ENCODE measurements around the gene DTWD1.
"Not testable (repeated sequence)": the region's sequence is repeated elsewhere in the genome, so short reads cannot be mapped to it uniquely, and the experiment has no call there.

The DTWD1 gene

DNA sequence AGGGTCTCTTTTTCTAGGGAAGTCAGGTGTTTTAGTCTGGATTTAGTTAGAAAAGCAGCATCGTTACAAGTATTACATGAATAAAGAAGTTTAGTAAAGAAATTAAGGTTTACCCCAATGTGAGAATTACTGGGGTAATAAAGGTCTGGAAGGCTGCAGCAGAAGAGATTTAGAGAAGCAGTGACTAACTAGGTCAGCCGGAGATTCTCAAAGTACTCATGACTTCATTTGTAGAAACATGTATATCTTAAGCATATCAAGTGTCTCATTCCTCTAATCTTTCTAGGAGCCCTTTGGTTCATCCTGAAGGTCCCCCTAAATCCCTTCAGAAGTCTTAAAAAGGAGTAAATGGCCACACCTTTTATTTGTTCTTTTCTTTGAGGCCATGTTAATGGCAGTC, 26.0 kb downstream of the DTWD1 start:
- DNase-seq = no peak

DNA sequence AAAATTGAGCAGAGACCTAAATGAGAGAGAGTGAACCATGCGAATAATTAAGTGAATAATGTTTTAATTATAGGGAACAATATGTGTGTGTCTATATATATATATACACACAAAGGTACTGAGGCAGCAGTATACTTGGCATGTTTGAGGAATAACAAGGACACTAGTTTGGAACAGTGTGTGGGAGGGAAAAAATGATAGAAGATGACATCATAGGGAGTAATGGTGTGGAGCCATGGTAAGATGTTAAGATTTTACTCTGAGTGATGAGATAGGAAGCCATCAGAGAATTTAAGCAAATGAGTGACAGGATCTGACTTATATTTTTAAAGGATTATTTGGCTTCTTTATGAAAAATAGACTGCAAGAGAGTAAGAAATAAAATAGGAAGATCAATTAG, 29.1 kb downstream of the DTWD1 start:
- no peak for DNase-seq

DNA sequence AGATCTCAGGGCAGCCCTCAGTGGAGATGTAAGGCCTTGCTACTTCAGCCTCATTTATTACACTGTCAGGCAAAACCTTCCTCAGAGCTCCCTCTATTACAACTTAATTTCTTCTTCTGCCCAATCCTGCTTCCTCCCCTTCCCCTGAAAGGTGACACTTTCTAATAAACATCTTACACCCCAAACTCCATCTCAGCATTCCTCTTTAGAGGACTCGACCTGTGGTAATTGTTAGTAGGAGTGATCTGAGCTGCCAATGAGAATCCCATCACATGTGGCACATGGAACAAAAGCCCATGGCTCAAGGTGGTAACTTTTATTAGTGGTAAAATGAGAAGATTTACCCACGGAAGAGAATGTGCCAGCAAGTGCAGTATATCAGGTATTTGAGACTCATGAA, 29.8 kb downstream of the DTWD1 start:
- no peak for DNase-seq

DNA sequence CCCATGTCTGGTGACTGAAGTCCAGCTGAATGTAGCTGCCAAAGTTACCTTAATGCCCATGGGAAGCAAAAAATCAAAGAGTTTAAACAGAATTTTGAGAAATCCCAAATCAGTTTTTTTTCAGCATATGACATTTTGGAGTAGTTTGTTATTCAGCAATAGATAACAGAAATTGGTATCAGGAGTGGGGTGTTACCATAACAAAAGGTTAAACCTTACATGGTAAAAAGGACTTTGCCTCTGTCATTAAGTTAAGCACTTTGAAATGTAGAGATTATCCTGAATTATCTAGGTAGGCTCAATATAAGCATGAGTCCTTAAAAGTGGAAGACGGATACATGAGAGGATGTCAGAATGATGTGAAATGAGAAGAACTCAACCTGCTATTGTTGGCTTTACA, 32.1 kb downstream of the DTWD1 start:
- no peak for DNase-seq

DNA sequence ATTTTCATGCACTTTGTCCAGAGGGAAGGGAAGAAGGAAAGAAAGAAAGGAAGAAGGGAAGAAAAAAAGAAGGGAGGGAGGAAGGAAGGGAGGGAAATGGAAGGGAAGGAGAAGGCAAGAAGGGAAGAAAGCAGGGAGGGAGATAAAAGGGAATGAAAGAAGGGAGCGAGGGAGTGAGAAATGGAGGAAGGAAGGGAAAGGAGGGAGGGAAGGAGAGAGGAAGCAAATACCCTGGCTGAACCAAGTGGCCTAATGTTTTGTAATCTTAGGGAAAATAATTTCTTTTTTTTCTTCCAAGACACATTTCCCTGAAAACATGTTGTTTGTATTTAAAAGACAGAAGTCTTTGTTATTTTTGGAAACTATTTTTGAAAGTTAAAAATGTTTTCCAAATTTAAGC, 35.9 kb downstream of the DTWD1 start:
- no peak for DNase-seq

DNA sequence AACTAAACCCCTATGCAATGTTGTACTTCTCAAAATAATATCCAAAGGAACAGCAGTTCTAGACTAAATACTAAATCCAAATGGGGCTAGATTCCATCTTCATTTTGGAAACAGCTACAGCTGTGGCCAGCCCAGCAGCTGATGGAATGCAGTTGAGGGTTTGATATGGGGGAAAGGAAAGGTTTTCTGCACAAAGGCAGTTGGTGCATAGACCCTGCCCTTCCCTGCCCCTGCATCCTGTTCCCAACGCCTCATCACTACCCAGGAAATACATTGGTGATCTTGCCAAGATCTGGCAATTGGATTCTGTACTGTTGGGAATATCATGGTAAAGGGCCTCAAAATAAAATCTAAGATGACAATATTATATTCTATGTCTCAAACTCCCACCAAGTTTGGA, 43.9 kb downstream of the DTWD1 start:
- no peak for DNase-seq

DNA sequence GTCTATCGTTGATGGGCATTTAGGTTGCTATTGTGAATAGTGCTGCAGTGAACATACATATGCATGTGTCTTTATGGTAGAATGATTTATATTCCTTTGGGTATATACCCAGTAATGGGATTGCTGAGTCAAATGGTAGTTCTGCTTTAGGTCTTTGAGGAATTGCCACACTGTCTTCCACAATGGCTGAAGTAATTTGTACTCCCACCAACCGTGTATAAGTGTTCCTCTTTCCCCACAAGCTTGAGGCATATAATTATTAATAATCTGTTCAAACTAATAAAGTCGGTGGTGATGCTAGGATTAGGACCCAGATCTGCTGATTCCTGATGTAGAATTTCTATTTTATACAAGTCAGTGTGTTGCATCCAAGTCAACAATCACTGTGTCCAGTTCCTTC, 45.6 kb downstream of the DTWD1 start:
- DNase-seq = peak; percentile 27

DNA sequence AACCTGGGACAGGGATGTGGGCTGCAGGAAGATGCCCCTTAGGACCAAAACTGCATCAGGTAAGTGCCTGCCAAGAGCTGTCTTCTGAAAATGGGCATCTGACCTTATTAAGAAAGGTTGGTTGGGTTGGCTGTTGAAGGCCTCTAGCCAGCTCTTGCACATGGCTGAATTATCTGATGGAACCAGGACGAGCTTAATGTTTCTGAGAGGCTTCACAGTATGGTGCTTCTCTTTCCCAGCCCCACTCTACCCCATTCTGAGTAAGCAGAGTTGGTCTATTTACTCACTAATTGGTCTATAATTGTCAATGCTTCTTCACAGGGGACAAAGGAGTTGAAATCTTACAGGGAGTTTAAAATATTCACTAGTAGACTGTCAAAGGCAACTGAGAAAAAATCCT, 48.4 kb downstream of the DTWD1 start:
- DNase-seq = no peak

DNA sequence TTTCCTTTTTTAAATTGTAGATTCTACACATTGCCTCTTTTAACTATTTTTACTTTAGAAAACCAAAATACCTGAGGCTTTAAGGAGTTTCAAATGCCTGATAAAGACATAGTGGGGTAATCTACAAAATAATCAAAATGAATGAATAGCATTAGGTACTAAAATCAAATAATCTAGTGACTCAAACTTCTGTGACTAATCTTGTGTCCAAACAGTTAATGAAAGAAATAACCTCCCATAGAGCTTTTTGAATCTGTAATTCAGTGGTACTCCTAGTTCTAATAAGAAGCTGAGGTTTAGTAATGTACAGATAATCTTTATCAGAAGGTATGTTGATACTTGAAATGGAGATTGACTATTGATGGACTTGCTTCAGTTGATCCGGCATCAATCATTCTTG, 53.0 kb downstream of the DTWD1 start:
- DNase-seq = no peak

DNA sequence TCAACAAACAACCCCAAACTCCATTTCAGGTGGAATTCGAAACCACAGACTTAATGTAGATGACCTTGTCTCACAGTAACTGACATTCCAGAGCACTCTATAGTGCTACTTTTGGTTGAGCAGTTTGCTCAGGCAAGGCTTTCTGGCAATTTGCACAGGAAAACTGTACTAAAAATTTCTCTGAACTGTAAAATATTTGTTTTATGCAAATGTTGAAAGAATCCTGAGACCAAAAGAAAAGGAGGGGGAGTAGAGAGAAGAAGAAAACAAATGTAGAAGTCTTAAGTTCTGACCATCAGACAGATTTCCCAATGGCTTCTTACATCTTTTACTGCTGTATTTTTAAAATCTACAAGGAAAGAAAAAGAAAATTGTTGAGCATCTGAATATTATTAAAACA, 53.5 kb downstream of the DTWD1 start:
- DNase-seq = no peak

DNA sequence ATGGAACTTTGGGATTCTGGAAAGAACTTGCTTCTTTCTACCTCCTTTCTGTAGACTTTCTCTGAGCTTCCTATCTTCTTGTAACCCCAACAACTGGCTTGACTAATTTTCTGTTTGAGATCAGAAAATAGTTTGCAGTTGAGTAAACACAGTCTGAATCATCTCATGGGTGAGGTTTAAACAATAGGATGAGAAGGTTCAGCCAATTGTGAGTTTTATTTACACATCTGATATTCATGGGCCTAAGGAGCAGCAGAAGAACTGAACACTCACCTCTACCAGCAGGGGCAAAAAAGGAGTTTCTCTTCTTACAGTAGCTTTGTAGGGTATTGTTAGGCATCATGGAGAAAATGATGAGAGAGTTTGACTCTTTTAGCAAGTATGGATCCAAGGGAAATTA, 54.2 kb downstream of the DTWD1 start:
- DNase-seq = no peak

DNA sequence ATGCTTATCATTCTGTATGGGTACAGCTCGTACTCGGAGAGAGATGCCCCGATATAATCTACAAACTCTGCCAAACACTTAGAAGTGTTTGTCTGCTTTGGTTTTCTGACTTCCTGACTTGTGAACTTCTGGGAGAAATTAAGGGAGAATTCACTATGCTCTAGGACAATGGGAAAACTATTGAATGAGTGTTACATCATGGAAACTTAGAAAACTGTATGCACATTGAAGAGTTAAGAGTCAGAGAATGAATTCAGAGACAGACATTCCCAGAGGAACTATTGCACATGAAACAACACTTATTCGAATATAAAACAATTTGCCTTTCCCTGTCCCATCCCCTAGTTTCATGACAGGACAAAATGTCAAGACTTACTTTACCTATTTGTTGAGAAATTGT, 57.8 kb downstream of the DTWD1 start:
- no peak for DNase-seq

DNA sequence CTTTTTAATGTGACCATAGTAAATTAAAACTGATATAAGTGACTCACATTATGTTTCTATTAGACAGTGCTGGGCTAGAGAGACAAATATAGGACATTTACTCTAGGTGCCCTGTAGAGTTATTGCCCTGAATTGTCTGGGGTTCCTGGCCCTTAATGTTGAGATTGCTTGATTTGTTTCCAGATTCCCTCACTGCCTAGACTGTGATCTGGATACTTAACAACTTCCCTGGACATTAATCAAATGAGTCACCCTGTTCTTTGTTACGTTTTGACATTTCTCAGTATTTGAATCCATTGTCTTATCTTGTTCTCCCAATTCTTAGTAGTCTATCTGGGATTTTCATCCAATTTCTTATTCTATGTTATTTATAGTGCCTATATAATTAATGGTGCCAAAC, 65.8 kb downstream of the DTWD1 start:
- DNase-seq = no peak

DNA sequence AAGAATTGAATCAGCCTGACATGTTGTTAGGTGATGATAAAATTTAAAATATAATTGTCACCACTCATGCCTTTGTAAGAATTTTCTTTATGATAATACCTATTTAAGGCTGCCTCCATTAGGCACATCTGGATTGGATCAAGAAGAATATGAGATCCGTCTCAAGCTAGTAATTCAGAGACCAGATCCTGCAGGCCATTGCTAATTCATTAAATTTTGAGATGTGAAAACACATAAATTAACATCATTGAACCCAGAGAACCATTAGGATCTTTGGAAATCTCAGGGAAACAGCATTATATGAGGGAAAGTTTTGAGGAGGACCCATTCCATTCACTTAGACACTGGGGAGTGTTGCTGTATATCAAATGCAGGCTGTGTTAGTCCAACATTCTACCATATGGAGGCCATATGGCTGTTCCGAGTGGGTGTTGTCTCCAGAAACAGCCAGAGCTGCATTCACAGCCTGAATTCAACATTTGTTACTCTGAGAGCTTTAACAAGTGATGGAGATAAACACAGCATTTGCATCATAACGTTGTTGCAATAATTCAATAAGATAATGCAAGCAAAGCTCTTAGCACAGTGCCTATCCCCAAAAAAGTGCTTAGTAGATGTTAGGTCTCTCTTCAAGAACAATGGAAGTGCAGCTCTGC, 67.4 kb downstream of the DTWD1 start:
- DNase-seq = no peak

DNA sequence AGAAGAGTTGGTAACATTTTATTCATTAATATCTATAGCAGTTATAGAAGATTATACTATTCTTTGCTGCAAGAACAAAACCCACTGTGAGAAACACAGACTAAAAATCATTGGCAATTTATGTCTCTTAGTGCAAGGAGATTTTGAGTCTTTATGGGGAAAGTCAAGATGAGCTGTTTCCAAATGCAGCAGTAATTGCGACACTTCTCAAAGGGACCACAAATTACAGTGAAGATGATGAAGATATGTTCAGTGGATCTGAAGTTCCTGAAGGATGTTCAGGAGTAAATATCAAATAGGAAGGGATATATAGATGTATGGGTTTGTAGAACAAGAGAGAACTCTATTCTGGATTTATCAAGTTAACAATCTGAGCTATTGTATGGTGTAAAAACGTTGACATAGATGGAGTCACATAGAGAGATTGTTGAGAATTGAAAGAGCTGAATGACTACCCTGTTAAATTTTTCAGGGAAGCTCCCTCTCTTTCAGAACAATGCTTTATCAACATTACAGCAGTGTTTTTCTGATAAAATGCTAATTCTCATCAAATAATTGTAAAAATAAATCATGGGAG, 71.8 kb downstream of the DTWD1 start:
- DNase-seq = no peak

DNA sequence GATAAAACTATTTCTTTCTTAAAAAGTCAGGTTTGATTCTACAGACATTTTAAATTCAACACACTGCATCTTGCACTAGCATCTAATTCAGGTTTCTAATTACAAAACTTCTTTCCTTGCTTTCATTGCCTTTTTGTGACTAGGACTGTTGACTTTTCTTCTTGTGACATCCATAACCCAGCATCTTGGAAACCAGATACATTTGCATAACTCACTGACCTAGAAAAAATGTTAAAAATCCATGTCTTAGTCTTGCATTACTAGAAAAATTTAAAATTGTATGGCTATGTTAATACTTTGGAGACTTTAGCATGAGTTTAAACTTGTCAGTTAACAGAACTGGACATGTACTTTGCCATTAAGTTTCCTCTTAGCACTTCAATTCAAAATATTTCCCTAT, 72.7 kb downstream of the DTWD1 start:
- no peak for DNase-seq

DNA sequence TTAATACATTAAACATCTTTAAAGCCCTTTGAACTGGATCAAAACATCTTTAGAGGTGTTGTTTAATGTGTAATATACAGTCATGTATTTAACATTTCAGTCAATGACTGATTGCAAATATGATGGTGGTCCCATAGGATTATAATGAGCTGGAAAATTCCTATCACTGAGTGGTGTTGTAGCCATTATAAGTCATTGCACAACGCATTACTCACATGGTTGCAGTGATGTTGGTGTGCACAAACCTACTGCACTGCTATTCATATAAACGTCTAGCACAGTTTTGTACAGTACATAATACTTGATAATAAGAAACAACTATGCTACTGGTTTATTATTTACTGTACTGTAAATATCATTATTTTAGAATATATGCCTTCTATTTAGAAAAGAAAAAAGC, 75.6 kb downstream of the DTWD1 start:
- no peak for DNase-seq

DNA sequence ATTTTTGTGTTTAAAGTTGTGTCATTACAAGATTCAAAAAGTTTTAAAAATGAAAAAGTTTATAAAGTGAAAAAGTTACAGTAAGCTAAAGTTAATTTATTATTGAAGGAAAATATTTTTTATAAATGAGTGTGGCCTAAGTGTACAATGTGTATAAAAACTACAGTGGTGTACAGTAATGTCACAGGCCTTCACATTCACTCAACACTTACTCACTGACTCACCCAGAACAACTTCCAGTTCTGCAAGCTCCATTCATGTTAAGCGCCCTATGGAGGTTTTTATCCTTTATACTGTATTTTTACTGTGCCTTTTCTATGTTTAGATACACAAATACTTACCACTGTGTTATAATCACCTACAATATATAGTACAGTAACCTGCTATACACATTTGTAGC, 76.3 kb downstream of the DTWD1 start:
- DNase-seq = no peak

DNA sequence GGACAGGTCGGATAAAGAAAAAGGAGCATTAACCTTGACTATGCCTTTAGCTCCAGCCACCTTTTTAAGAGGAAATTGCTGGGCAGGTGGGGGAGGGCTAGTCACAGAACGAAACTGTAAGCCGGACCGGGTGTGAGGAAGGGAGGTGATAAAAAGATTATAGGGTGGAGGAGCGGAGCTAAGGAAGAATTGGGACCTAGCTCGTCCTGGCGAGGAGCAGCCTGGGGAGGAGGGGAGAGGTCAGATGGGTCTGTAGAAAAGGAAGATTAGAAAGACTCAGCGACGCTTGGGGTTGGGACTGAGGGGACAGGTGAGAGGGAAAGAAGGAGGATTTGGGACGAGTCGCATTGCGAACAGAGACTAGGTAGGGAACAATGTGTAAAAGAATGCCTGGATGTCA, 82.1 kb downstream of the DTWD1 start:
- DNase-seq = not testable (repeated sequence)
